ENCODE data around the gene ATE1. TPM values are rescaled to one million over a fixed set of nuclear protein-coding genes. Genes with fewer than 3 reads are reported as not detected.

The ATE1 gene
- total and polyA plus RNA-seq, 2 of the 4 experiments (the other 2 are of a cell fraction) = 6.4 to 27.8 TPM

DNA sequence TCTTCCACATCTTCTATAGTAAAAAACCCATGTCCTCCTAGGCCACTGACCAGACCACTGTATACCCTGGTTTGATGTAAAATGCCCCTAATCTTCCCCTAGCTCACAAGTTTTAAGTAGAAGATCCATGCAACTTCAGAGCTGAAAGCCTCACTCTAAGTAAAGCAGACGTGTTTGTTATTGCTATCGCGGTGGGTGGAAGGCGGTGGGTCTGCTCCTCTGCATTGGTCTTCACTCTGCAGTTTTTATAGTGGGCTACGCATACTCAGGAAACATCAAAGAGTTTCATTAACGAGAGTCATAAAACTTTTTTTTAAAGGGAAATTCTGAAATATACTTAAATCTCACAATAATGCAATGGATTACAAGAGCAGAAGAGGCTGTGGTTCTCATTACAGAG, 91.7 kb downstream of the ATE1 start:
- Histone ChIP-seq H3K23ac (ENCODE audit: low read depth, low read length) (no peak overlapping the region), H2BK15ac (ENCODE audit: low read depth, low read length) (no peak overlapping the region), H2AFZ (replicated peaks; ENCODE audit: low read length, poor library complexity) (no peak overlapping the region), H3K27me3 (ENCODE audit: control insufficient read depth, insufficient read depth, low read length) (no peaks in the 10 kb centered on the region), H3K9me1 (ENCODE audit: insufficient read depth, low read length) (peaks cover 2% of the 10 kb centered on the region; the same call in 1 of the 2 replicates), H2BK5ac (ENCODE audit: low read depth, low read length, poor library complexity, severe bottlenecking) (no peak overlapping the region), H2AK9ac (replicated peaks; ENCODE audit: low read depth, low read length, poor library complexity) (no peak overlapping the region), H4K20me1 (ENCODE audit: insufficient read depth, low read length) (no peaks in the 10 kb centered on the region), H4K91ac (ENCODE audit: insufficient read depth, low read depth, low read length) (no peak overlapping the region), H3K9me3 (ENCODE audit: control insufficient read depth, insufficient read depth, low read length) (no peaks in the 10 kb centered on the region), H3K4me3 (ENCODE audit: insufficient read depth, low read depth, low read length) (no peak overlapping the region), H3K27ac (ENCODE audit: insufficient read depth, low read length) (no peak overlapping the region), H2AK5ac (ENCODE audit: low read depth, low read length) (no peak overlapping the region), H2BK20ac (ENCODE audit: low read depth, low read length) (no peak overlapping the region), H3K4ac (ENCODE audit: low read depth, low read length) (no peak overlapping the region), H3K14ac (replicated peaks; ENCODE audit: low read depth, low read length) (no peak overlapping the region), H3K36me3 (ENCODE audit: control insufficient read depth, insufficient read depth, low read length) (0 out of 2 replicates have a peak, but pooled peaks cover 6% of the 10 kb centered on the region), H4K8ac (ENCODE audit: low read depth in 2 of 2, low read length in 2 of 2) (no peak overlapping the region), H3K56ac (ENCODE audit: extremely low read depth, insufficient read depth, low read length) (no peak overlapping the region), H3K79me1 (ENCODE audit: low read depth in 1 of 2, low read length in 2 of 2) (peaks cover 0 to 3% of the 10 kb centered on the region in 2 experiments; a peak in 1 of 4 replicates), H3K4me2 (ENCODE audit: low read depth, low read length) (no peak overlapping the region), H3K9ac (ENCODE audit: low read depth, low read length) (no peak overlapping the region), H3K4me1 (ENCODE audit: control insufficient read depth, insufficient read depth, low read length) (no peaks in the 10 kb centered on the region), H2BK120ac (ENCODE audit: low read depth, low read length) (no peak overlapping the region), H4K5ac (ENCODE audit: low read depth, low read length) (no peak overlapping the region), H3K18ac (ENCODE audit: low read depth, low read length) (no peak overlapping the region)
- no peak for TF ChIP-seq RAD21 (IDR thresholded peaks at IDR 0.05; ENCODE audit: low read length)
- TF ChIP-seq, protein P1, sequence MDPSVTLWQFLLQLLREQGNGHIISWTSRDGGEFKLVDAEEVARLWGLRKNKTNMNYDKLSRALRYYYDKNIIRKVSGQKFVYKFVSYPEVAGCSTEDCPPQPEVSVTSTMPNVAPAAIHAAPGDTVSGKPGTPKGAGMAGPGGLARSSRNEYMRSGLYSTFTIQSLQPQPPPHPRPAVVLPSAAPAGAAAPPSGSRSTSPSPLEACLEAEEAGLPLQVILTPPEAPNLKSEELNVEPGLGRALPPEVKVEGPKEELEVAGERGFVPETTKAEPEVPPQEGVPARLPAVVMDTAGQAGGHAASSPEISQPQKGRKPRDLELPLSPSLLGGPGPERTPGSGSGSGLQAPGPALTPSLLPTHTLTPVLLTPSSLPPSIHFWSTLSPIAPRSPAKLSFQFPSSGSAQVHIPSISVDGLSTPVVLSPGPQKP (IDR thresholded peaks at IDR 0.05; ENCODE audit: borderline replicate concordance, low read depth, low read length) = no peak
- TF ChIP-seq MAFK (IDR thresholded peaks at IDR 0.05; ENCODE audit: low read depth, low read length) = no peak
- TF ChIP-seq MXI1 (IDR thresholded peaks at IDR 0.05; ENCODE audit: borderline replicate concordance, low read depth, low read length) = no peak
- CTCF ChIA-PET = interaction anchor here (0.8 kb wide), 1 partner anchor 15 kb away, joined by 3 read pairs; no protein-coding TSS in a partner anchor
- intact Hi-C loops (cut with micrococcal nuclease) (loop anchor here (5.0 kb wide), 1 partner anchor 529 kb away; no protein-coding TSS in a partner anchor), in situ Hi-C loops (cut with MboI; ENCODE audit: low sequenced_read_pairs) (no loop called here), dilution Hi-C loops (cut with HindIII; ENCODE audit: low sequenced_read_pairs, unreplicated experiment) (no loop called here)
- BruUV-seq (replicated peaks) = no TSS peak
- DNase-seq = no peak
- POLR2A ChIA-PET (ENCODE audit: unreplicated experiment) = no interaction called here
- WGBS, 2 experiments (ENCODE audit: extremely low coverage in 2 of 2, insufficient read length in 1 of 2) = no CpG with 5 or more reads among the region's 6 CpGs
- no peak for ATAC-seq (ENCODE audit: low read depth)
